GM23248 (cell line): ENCODE results near the gene FOXN3.

Source experiments
- EZH2 ChIP-seq: fragments of 200-600 bp; sonication (generic); IDR thresholded peaks from 2 replicates; pipeline ENCODE4 v1.6.1; 2018; ENCODE audit warnings: antibody characterized with exemption, mild to moderate bottlenecking; ENCODE audit not compliant: insufficient read depth, poor library complexity, severe bottlenecking
- EZH2phosphoT487 ChIP-seq: fragments of 200-600 bp; sonication (generic); IDR thresholded peaks from 2 replicates; pipeline ENCODE4 v1.6.1; 2018; ENCODE audit warnings: antibody characterized with exemption, moderate library complexity, mild to moderate bottlenecking, low read depth; ENCODE audit not compliant: insufficient read depth

GRCh38 chr14:89155491-89155890 lies 261.5 kb downstream of the FOXN3 start:
- no peak for TF ChIP-seq EZH2
- TF ChIP-seq EZH2phosphoT487: no peak
